Uterus (tissue), 4 donors: ENCODE measurements around the gene MTRF1L. TPM values are rescaled to one million over a fixed set of nuclear protein-coding genes. Genes with fewer than 3 reads are reported as not detected.
A peak's percentile ranks its signal among the peaks of the same experiment; 100 is the strongest.

Experiments
- DNase-seq, 2 donors: peaks; one replicate each; pipeline ENCODE4 v3.0.0-alpha.2; 2019 to 2020
- H3K27ac ChIP-seq, 2 donors: fragments of 200-600 bp; sonication (generic); 1 replicate in 1 of 2; 2 replicates in 1 of 2; pipeline ENCODE4 v1.5.1; 2016 to 2018
- H3K27me3 ChIP-seq, 2 donors: fragments of 200-600 bp; sonication (generic); one replicate each; pipeline ENCODE4 v1.5.1; 2018 to 2019; ENCODE audit warnings: control low read depth in 1 of 2
- H3K36me3 ChIP-seq, 2 donors: fragments of 200-600 bp; sonication (generic); one replicate each; pipeline ENCODE4 v1.5.1; 2019; ENCODE audit warnings: control low read depth in 1 of 2
- H3K4me1 ChIP-seq, 2 donors: fragments of 200-600 bp; sonication (generic); one replicate each; pipeline ENCODE4 v1.5.1; 2018 to 2019; ENCODE audit warnings: control low read depth in 1 of 2
- H3K4me3 ChIP-seq, 2 donors: fragments of 200-600 bp; sonication (generic); 1 replicate in 1 of 2; 2 replicates in 1 of 2; pipeline ENCODE4 v1.5.1; 2018 to 2019; ENCODE audit warnings: mild to moderate bottlenecking in 1 of 2
- H3K9me3 ChIP-seq, 2 donors: fragments of 200-600 bp; sonication (generic); one replicate each; pipeline ENCODE4 v1.5.1; 2019; ENCODE audit warnings: control low read depth in 1 of 2
- CTCF ChIP-seq, 4 experiments: fragments of 200-600 bp in 2 of 4; fragments of 450-650 bp in 2 of 4; sonication (generic) in 2 of 4; IDR thresholded peaks; one replicate each; pipeline ENCODE4 v1.5.1; 2016 to 2019; ENCODE audit warnings: antibody characterized with exemption in 4 of 4, mild to moderate bottlenecking in 2 of 4, moderate library complexity in 1 of 4
- POLR2A ChIP-seq, 2 donors: fragments of 450-650 bp; IDR thresholded peaks; one replicate each; pipeline ENCODE4 v1.6.1; 2016; ENCODE audit warnings: antibody characterized with exemption in 2 of 2, mild to moderate bottlenecking in 1 of 2, moderate library complexity in 1 of 2
- intact Hi-C: fragments of 100-400 bp; cut with DNase I; formaldehyde crosslinking; loops from one replicate; pipeline ENCODE4 v1.15.1; 2023; ENCODE audit warnings: low total_unique reads
- total RNA-seq, 4 donors: library from RNA; depleted of rRNA in 3 of 4; stranded (reverse); fragments of >200 nt in 3 of 4; gene quantifications; one replicate each; pipeline versions ENCODE4 v1.1.0 to v1.2.4, GENCODE V29; 2014 to 2023
- donor health status: DM: yes; HTN: yes; CAD: no.

The MTRF1L gene
- total RNA-seq, 4 donors from 2014 or later: 9.5 to 26.4 (median 15.7) TPM

GRCh38 chr6:152957796-152958195 lies 44.7 kb downstream of the MTRF1L start:
- no peak for TF ChIP-seq POLR2A (IDR thresholded peaks at IDR 0.05)
- TF ChIP-seq CTCF (IDR thresholded peaks at IDR 0.05): no peak
- DNase-seq: no peak
- Histone ChIP-seq H3K36me3 (no peaks in the 10 kb centered on the region), H3K4me1 (no peaks in the 10 kb centered on the region), H3K9me3 (no peaks in the 10 kb centered on the region), H3K27ac (no peak overlapping the region), H3K27me3 (no peaks in the 10 kb centered on the region), H3K4me3 (no peak overlapping the region)
- intact Hi-C loops: no loop called here

- no peak for DNase-seq
- H3K4me3 ChIP-seq: no peak overlapping the region
- H3K27me3 ChIP-seq: peaks cover 0 to 7% of the 10 kb centered on the region in 2 donors
- intact Hi-C loops: no loop called here
- TF ChIP-seq CTCF (IDR thresholded peaks at IDR 0.05) (no peak), POLR2A (IDR thresholded peaks at IDR 0.05) (no peak)
- H3K36me3 ChIP-seq: no peaks in the 10 kb centered on the region
- H3K27ac ChIP-seq: no peak overlapping the region
- no peaks in the 10 kb centered on the region for H3K4me1 ChIP-seq
- H3K9me3 ChIP-seq: no peaks in the 10 kb centered on the region
These were observed 48.1 kb downstream of the MTRF1L start for GRCh38 chr6:152954443-152954842.

- Histone ChIP-seq H3K4me3 (no peak overlapping the region), H3K27ac (no peak overlapping the region), H3K36me3 (no peaks in the 10 kb centered on the region), H3K9me3 (no peaks in the 10 kb centered on the region), H3K4me1 (no peaks in the 10 kb centered on the region), H3K27me3 (peaks cover 0 to 7% of the 10 kb centered on the region in 2 donors)
- intact Hi-C loops: no loop called here
- DNase-seq: no peak
- TF ChIP-seq POLR2A (IDR thresholded peaks at IDR 0.05) (no peak), CTCF (IDR thresholded peaks at IDR 0.05) (peak in 1 of 4 experiments; percentile 23)
These were observed 49.5 kb downstream of the MTRF1L start for GRCh38 chr6:152952866-152953509.

GRCh38 chr6:152952045-152952444 lies 50.5 kb downstream of the MTRF1L start:
- Histone ChIP-seq H3K27me3 (peaks cover 0 to 7% of the 10 kb centered on the region in 2 donors), H3K4me3 (no peak overlapping the region), H3K9me3 (no peaks in the 10 kb centered on the region), H3K36me3 (no peaks in the 10 kb centered on the region), H3K27ac (no peak overlapping the region), H3K4me1 (no peaks in the 10 kb centered on the region)
- TF ChIP-seq POLR2A (IDR thresholded peaks at IDR 0.05) (no peak), CTCF (IDR thresholded peaks at IDR 0.05) (no peak)
- intact Hi-C loops: no loop called here
- DNase-seq: no peak

GRCh38 chr6:152950240-152950639 lies 52.3 kb downstream of the MTRF1L start:
- no peaks in the 10 kb centered on the region for H3K36me3 ChIP-seq
- no peaks in the 10 kb centered on the region for H3K4me1 ChIP-seq
- no peak for TF ChIP-seq POLR2A (IDR thresholded peaks at IDR 0.05)
- TF ChIP-seq CTCF (IDR thresholded peaks at IDR 0.05): no peak
- H3K4me3 ChIP-seq: no peak overlapping the region
- no peaks in the 10 kb centered on the region for H3K9me3 ChIP-seq
- intact Hi-C loops: no loop called here
- DNase-seq: no peak
- no peak overlapping the region for H3K27ac ChIP-seq
- peaks cover 0 to 7% of the 10 kb centered on the region in 2 donors for H3K27me3 ChIP-seq
